ENCODE results near the gene TEX12.

- no peak for TF ChIP-seq NR2C2 (CRISPR knock-in tag; IDR thresholded peaks at IDR 0.05)
- TF ChIP-seq NR2C2 (tag; IDR thresholded peaks at IDR 0.05), result no peak
- TF ChIP-seq ZNF165 (CRISPR knock-in tag; IDR thresholded peaks at IDR 0.05; ENCODE audit: borderline replicate concordance), result no peak
- no peak for TF ChIP-seq COPS2 (conservative IDR thresholded peaks at IDR 0.05)
- TF ChIP-seq XRCC5 (IDR thresholded peaks at IDR 0.05; ENCODE audit: low read depth, low read length), result no peak
- TF ChIP-seq SRF (CRISPR knock-in tag; IDR thresholded peaks at IDR 0.05), result no peak
- no peak for TF ChIP-seq KDM5B (IDR thresholded peaks at IDR 0.05; ENCODE audit: insufficient replicate concordance, low read depth, low read length)
- no peak for TF ChIP-seq CTCF (IDR thresholded peaks at IDR 0.05 in 2 of 3, conservative IDR thresholded peaks at IDR 0.05 in 1 of 3; ENCODE audit: insufficient read depth in 2 of 3, low read depth in 1 of 3, low read length in 3 of 3)
- TF ChIP-seq NR1H2 (CRISPR knock-in tag; IDR thresholded peaks at IDR 0.05), result no peak
- TF ChIP-seq TAF1 (IDR thresholded peaks at IDR 0.05; ENCODE audit: control insufficient read depth, extremely low read depth, insufficient read depth, low read length, severe bottlenecking), result no peak
- TF ChIP-seq MAFK (IDR thresholded peaks at IDR 0.05; ENCODE audit: low read length), result no peak
- TF ChIP-seq ZNF143 (CRISPR knock-in tag; IDR thresholded peaks at IDR 0.05), result no peak
- TF ChIP-seq USF2 (CRISPR knock-in tag; IDR thresholded peaks at IDR 0.05), result no peak
- no peak for TF ChIP-seq ATF1 (CRISPR knock-in tag; IDR thresholded peaks at IDR 0.05)
- TF ChIP-seq ATF1 (tag; IDR thresholded peaks at IDR 0.05), result no peak
These were observed 16.7 kb upstream of the TEX12 start for GRCh38 chr11:112150517-112150916.

All from K562 (cell line).